Esophagus muscularis mucosa (tissue), 4 donors: ENCODE data around the gene GALNTL6. TPM values are rescaled to one million over a fixed set of nuclear protein-coding genes. Genes with fewer than 3 reads are reported as not detected.

ENCODE experiments used
- DNase-seq: peaks from one replicate; pipeline ENCODE4 v3.0.0-alpha.2; 2017; ENCODE audit errors: extremely low spot score
- H3K27ac ChIP-seq, 4 donors: fragments of 200-600 bp; sonication (generic); replicated peaks in 1 of 4; 1 replicate in 3 of 4; 2 replicates in 1 of 4; pipeline ENCODE4 v1.5.1; 2016 to 2019; ENCODE audit warnings: mild to moderate bottlenecking in 1 of 4
- H3K27me3 ChIP-seq, 4 donors: fragments of 200-600 bp; sonication (generic); one replicate each; pipeline versions ENCODE4 v1.5.1 to v1.6.0; 2016 to 2019
- H3K36me3 ChIP-seq, 4 donors: fragments of 200-600 bp; sonication (generic); one replicate each; pipeline ENCODE4 v1.5.1; 2016 to 2019
- H3K4me1 ChIP-seq, 4 donors: fragments of 200-600 bp; sonication (generic); one replicate each; pipeline ENCODE4 v1.5.1; 2016 to 2019
- H3K4me3 ChIP-seq, 4 donors: fragments of 200-600 bp; sonication (generic); 1 replicate in 2 of 4; 2 replicates in 2 of 4; pipeline ENCODE4 v1.5.1; 2016 to 2019; ENCODE audit warnings: mild to moderate bottlenecking in 4 of 4, moderate library complexity in 1 of 4
- H3K9me3 ChIP-seq, 4 donors: fragments of 200-600 bp; sonication (generic); 1 replicate in 3 of 4; 2 replicates in 1 of 4; pipeline ENCODE4 v1.5.1; 2016 to 2019
- EP300 ChIP-seq: sonication (generic); formaldehyde crosslinking; IDR thresholded peaks from one replicate; pipeline ENCODE4 v1.6.1; 2017; ENCODE audit warnings: antibody characterized with exemption
- POLR2A ChIP-seq: fragments of 450-650 bp; IDR thresholded peaks from one replicate; pipeline ENCODE4 v1.6.1; 2017; ENCODE audit warnings: antibody characterized with exemption, moderate library complexity, mild to moderate bottlenecking, low read depth
- POLR2AphosphoS5 ChIP-seq, 2 donors: sonication (generic); formaldehyde crosslinking; IDR thresholded peaks; one replicate each; pipeline ENCODE4 v1.6.1; 2017; ENCODE audit warnings: antibody characterized with exemption in 2 of 2
- WGBS: methylation state at CpG from one replicate; pipeline ENCODE4 v1.1.5; 2018; 5-methylcytosine and 5-hydroxymethylcytosine counted together
- intact Hi-C: fragments of 100-400 bp; cut with DNase I; formaldehyde crosslinking; loops from one replicate; pipeline ENCODE4 v1.15.1; 2023
- total RNA-seq, 4 donors: library from RNA; depleted of rRNA; stranded (reverse); fragments of >200 nt; gene quantifications; one replicate each; pipeline versions ENCODE4 v1.1.0 to v1.2.1, GENCODE V29; 2016
- TF ChIP-seq, protein P1 (sequence below), 3 experiments: fragments of 200-600 bp in 2 of 3; fragments of 450-650 bp in 1 of 3; sonication (generic) in 2 of 3; IDR thresholded peaks; one replicate each; pipeline ENCODE4 v1.5.1; 2017 to 2019; ENCODE audit warnings: antibody characterized with exemption in 3 of 3, mild to moderate bottlenecking in 2 of 3, moderate library complexity in 1 of 3

GALNTL6 gene
- total RNA-seq, 4 donors from 2014 or later: 0.33 to 0.42 TPM; not detected in 2

DNA sequence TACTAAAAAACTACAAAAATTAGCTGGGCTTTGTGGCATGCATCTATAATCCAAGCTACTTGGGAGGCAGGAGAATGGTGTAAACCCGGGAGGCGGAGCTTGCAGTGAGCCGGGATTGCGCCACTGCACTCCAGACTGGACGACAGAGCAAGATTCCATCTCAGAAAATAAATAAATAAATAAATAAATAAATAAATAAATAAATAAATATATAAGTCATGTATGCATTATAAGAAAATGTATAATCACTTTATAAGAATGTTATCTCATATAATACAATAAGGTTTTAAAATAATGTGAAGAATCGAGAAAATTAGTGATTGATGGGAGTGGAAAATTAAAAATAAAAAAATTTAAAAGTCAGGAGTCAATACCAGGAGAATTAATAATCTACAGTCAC lies 127.5 kb downstream of the GALNTL6 start:
- 94% methylated on average over 6 of the region's 6 CpGs for WGBS
- intact Hi-C loops: no loop called here

DNA sequence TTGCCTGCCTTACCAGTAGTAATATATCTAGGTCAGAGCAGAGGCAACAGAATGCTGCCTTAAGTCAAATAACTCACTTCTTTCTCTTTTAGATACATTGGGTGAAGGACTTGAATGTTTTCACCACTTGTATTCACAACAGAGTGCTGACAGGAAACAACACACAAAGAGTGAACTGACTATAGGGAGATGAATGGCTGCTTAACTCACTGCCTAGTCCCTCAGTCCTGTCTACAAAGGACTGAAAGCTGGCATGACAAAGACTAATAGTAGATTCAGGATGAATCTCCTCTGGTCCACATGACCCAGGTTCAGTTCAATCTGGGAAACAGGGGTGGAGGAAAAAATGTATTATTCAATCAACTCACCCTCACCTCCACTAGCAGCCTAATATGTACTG lies 134.2 kb downstream of the GALNTL6 start:
- Histone ChIP-seq H3K27ac (no peak overlapping the region), H3K9me3 (no peaks in the 10 kb centered on the region), H3K36me3 (no peaks in the 10 kb centered on the region), H3K27me3 (no peaks in the 10 kb centered on the region), H3K4me3 (no peak overlapping the region), H3K4me1 (no peaks in the 10 kb centered on the region)
- DNase-seq: no peak
- TF ChIP-seq POLR2A: no peak
- TF ChIP-seq EP300: no peak
- TF ChIP-seq, protein P1, sequence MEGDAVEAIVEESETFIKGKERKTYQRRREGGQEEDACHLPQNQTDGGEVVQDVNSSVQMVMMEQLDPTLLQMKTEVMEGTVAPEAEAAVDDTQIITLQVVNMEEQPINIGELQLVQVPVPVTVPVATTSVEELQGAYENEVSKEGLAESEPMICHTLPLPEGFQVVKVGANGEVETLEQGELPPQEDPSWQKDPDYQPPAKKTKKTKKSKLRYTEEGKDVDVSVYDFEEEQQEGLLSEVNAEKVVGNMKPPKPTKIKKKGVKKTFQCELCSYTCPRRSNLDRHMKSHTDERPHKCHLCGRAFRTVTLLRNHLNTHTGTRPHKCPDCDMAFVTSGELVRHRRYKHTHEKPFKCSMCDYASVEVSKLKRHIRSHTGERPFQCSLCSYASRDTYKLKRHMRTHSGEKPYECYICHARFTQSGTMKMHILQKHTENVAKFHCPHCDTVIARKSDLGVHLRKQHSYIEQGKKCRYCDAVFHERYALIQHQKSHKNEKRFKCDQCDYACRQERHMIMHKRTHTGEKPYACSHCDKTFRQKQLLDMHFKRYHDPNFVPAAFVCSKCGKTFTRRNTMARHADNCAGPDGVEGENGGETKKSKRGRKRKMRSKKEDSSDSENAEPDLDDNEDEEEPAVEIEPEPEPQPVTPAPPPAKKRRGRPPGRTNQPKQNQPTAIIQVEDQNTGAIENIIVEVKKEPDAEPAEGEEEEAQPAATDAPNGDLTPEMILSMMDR (IDR thresholded peaks at IDR 0.05): no peak
- no peak for TF ChIP-seq POLR2AphosphoS5 (IDR thresholded peaks at IDR 0.05)
- intact Hi-C loops: no loop called here

More for the DNA sequence above, 127.5 kb downstream of the GALNTL6 start:
- Histone ChIP-seq H3K9me3 (no peaks in the 10 kb centered on the region), H3K4me3 (no peak overlapping the region), H3K27ac (no peak overlapping the region), H3K36me3 (no peaks in the 10 kb centered on the region), H3K27me3 (no peaks in the 10 kb centered on the region), H3K4me1 (no peaks in the 10 kb centered on the region)
- TF ChIP-seq POLR2AphosphoS5 (IDR thresholded peaks at IDR 0.05) (no peak), EP300 (no peak), POLR2A (no peak)
- TF ChIP-seq, protein P1 (IDR thresholded peaks at IDR 0.05): no peak
- no peak for DNase-seq

DNA sequence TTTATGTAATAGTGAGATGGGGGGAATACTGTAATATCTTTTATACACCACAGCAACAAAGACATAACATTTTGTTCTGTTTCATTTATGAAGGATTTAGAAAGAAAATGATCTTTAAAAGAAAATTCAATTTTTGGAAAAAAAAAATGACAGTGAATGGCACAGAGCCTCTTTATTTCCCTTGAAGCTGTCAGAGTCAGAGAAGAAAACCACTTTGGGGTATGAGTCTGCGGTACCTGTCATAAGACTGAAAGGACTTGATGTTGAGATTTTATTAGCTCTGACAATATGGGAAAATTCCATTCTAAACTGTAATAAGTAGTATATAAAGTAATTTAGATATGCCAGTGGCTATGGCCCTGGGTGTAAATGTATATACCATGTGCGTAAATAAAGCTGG lies 134.8 kb downstream of the GALNTL6 start:
- Histone ChIP-seq H3K27me3 (no peaks in the 10 kb centered on the region), H3K9me3 (no peaks in the 10 kb centered on the region), H3K36me3 (no peaks in the 10 kb centered on the region), H3K4me3 (no peak overlapping the region), H3K27ac (no peak overlapping the region), H3K4me1 (no peaks in the 10 kb centered on the region)
- no peak for DNase-seq
- intact Hi-C loops: no loop called here
- 90% methylated on average over 2 of the region's 2 CpGs for WGBS
- TF ChIP-seq POLR2AphosphoS5 (IDR thresholded peaks at IDR 0.05): no peak
- TF ChIP-seq, protein P1 (IDR thresholded peaks at IDR 0.05): no peak
- no peak for TF ChIP-seq EP300
- no peak for TF ChIP-seq POLR2A

DNA sequence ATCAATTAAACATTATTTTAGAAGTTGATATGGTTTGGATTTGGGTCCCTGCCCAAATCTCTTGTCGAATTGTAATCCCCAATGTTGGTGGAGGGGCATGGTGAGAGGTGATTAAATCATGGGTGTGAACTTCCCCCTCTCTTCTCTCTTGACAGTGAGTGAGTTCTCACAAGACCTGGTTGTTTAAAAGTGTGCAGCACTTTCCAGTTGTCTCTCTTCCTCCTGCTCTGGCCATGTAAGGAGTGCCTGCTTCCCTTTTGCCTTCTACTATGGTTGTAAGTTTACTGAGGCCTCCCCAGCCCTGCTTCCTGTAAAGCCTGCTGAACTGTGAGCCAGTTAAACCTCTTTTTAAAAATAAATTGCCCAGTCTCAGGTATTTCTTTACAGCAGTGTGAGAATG lies 141.4 kb downstream of the GALNTL6 start:
- Histone ChIP-seq H3K9me3 (no peaks in the 10 kb centered on the region), H3K36me3 (no peaks in the 10 kb centered on the region), H3K27me3 (no peaks in the 10 kb centered on the region), H3K4me1 (no peaks in the 10 kb centered on the region), H3K4me3 (no peak overlapping the region), H3K27ac (no peak overlapping the region)
- TF ChIP-seq POLR2A: no peak
- no peak for TF ChIP-seq EP300
- no peak for TF ChIP-seq POLR2AphosphoS5 (IDR thresholded peaks at IDR 0.05)
- TF ChIP-seq, protein P1 (IDR thresholded peaks at IDR 0.05): no peak
- DNase-seq: no peak
- intact Hi-C loops: no loop called here
- 32% methylated on average over 1 of the region's 1 CpG for WGBS

DNA sequence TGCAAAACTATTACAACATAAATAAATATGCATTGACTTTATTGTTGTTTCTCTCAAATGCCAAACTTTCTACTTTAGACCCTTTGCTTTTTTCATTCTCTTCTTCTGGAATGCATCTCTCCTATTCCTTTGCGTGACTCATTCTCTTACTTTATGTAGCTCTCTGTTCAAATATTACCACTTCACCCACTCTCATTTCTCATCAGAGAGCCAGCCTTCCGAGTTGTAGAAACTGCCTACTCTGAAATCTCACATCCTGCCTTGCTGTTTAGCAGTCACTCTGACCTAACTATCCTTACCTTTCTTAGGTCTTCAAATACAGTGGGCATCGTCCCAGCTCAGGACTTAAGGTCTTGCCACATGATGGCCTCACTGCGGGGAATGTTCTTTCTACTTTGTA lies 143.5 kb downstream of the GALNTL6 start:
- no peak for DNase-seq
- WGBS: 81% methylated on average over 4 of the region's 4 CpGs
- intact Hi-C loops: no loop called here
- Histone ChIP-seq H3K9me3 (no peaks in the 10 kb centered on the region), H3K27ac (no peak overlapping the region), H3K36me3 (no peaks in the 10 kb centered on the region), H3K27me3 (no peaks in the 10 kb centered on the region), H3K4me1 (no peaks in the 10 kb centered on the region), H3K4me3 (no peak overlapping the region)
- TF ChIP-seq POLR2A (no peak), POLR2AphosphoS5 (IDR thresholded peaks at IDR 0.05) (no peak), EP300 (no peak)
- TF ChIP-seq, protein P1 (IDR thresholded peaks at IDR 0.05): no peak
